ENCODE data around the gene PFDN6. TPM values are rescaled to one million over a fixed set of nuclear protein-coding genes. Genes with fewer than 3 reads are reported as not detected.

PFDN6 gene
- total and polyA plus RNA-seq, 9 of the 15 experiments (the other 6 are each of a cell fraction or from before 2014, with no cell fraction given): 6.8 to 475 (median 216) TPM

DNA sequence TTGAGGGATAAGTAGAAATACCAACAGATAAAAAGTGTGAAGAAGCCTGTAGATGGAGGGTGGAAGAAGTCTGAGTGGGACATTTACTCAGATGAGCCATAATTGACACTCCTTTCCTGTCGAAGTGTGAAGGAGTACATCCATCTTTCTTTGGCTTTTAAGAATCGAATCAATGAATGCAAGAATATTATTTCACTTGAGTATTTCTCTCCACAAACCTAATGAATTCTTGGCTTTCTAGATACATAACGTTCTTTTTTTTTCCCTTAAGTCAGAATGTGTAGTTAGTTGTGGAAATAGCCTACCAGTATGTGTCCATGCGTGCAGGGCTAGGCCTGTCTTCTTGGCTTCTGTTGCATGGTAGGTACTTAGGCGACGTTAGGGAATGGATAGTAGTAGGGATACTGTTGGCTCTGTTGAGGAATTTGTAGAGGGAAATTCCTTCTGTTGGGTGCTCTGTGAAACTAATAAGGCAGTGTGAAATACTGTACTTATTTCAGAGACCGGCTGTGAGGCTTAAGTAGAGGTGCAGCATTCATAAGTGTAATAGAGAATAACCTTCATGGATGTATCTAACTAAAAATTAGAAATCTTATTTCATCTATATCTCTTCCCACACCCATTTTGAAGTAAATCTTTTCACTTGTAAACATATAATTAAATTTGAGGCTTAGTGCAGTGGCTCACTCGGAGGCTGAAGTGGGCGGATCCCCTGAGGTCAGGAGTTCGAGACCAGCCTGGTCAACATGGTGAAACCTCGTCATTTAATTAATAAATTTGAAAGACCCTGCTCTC, 16.1 kb upstream of the PFDN6 start (continued):
- TF ChIP-seq, protein P1, sequence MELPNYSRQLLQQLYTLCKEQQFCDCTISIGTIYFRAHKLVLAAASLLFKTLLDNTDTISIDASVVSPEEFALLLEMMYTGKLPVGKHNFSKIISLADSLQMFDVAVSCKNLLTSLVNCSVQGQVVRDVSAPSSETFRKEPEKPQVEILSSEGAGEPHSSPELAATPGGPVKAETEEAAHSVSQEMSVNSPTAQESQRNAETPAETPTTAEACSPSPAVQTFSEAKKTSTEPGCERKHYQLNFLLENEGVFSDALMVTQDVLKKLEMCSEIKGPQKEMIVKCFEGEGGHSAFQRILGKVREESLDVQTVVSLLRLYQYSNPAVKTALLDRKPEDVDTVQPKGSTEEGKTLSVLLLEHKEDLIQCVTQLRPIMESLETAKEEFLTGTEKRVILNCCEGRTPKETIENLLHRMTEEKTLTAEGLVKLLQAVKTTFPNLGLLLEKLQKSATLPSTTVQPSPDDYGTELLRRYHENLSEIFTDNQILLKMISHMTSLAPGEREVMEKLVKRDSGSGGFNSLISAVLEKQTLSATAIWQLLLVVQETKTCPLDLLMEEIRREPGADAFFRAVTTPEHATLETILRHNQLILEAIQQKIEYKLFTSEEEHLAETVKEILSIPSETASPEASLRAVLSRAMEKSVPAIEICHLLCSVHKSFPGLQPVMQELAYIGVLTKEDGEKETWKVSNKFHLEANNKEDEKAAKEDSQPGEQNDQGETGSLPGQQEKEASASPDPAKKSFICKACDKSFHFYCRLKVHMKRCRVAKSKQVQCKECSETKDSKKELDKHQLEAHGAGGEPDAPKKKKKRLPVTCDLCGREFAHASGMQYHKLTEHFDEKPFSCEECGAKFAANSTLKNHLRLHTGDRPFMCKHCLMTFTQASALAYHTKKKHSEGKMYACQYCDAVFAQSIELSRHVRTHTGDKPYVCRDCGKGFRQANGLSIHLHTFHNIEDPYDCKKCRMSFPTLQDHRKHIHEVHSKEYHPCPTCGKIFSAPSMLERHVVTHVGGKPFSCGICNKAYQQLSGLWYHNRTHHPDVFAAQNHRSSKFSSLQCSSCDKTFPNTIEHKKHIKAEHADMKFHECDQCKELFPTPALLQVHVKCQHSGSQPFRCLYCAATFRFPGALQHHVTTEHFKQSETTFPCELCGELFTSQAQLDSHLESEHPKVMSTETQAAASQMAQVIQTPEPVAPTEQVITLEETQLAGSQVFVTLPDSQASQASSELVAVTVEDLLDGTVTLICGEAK (IDR thresholded peaks at IDR 0.05): 0 out of 2 replicates have a peak, but pooled peaks have one; percentile 21
- TF ChIP-seq, protein P1 (CRISPR knock-in tag; IDR thresholded peaks at IDR 0.05): no peak
- TF ChIP-seq ZNF41 (CRISPR knock-in tag; conservative IDR thresholded peaks at IDR 0.05): no peak
- peak; percentile 5 for TF ChIP-seq CHD1 (IDR thresholded peaks at IDR 0.05; ENCODE audit: low read length)
- 0 out of 2 replicates have a peak, but pooled peaks have one; percentile 3 for TF ChIP-seq POLR2A (conservative IDR thresholded peaks at IDR 0.05)

All from K562 (cell line).